Gastrocnemius medialis (tissue), 4 donors: ENCODE results near the gene HLA-A. TPM values are rescaled to one million over a fixed set of nuclear protein-coding genes. Genes with fewer than 3 reads are reported as not detected.

Experiments used
- ATAC-seq, 2 donors: fragments of 150-250 bp; one replicate each; pipeline ENCODE4 v1.9.1; 2016
- DNase-seq, 2 donors: peaks; one replicate each; pipeline ENCODE4 v3.0.0-alpha.2; 2019
- H3K27ac ChIP-seq, 4 donors: fragments of 200-600 bp; sonication (generic); 1 replicate in 1 of 4; 2 replicates in 3 of 4; pipeline ENCODE4 v1.5.1; 2016 to 2018; ENCODE audit warnings: mild to moderate bottlenecking in 2 of 4, moderate library complexity in 1 of 4
- H3K27me3 ChIP-seq, 3 donors: fragments of 200-600 bp; sonication (generic) in 2 of 3; 1 replicate in 1 of 3; 2 replicates in 2 of 3; pipeline versions ENCODE4 v1.5.1 to v1.6.0; 2016 to 2019; ENCODE audit warnings: mild to moderate bottlenecking in 1 of 3, moderate library complexity in 1 of 3
- H3K36me3 ChIP-seq, 2 donors: fragments of 200-600 bp; sonication (generic) in 1 of 2; one replicate each; pipeline ENCODE4 v1.5.1; 2017 to 2018
- H3K4me1 ChIP-seq, 2 donors: fragments of 200-600 bp; sonication (generic) in 1 of 2; one replicate each; pipeline ENCODE4 v1.5.1; 2016 to 2017; ENCODE audit warnings: mild to moderate bottlenecking in 2 of 2
- H3K4me3 ChIP-seq, 4 donors: fragments of 200-600 bp; sonication (generic) in 3 of 4; 1 replicate in 1 of 4; 2 replicates in 3 of 4; pipeline ENCODE4 v1.5.1; 2016 to 2019; ENCODE audit warnings: mild to moderate bottlenecking in 2 of 4
- H3K9me3 ChIP-seq, 3 donors: fragments of 200-600 bp; sonication (generic) in 2 of 3; 1 replicate in 1 of 3; 2 replicates in 2 of 3; pipeline ENCODE4 v1.5.1; 2016 to 2019
- CTCF ChIP-seq, 5 experiments: fragments of 450-650 bp in 3 of 5; fragments of 200-600 bp in 2 of 5; sonication (generic) in 2 of 5; IDR thresholded peaks in 4 of 5; conservative IDR thresholded peaks in 1 of 5; 1 replicate in 4 of 5; 2 replicates in 1 of 5; pipeline ENCODE4 v1.5.1; 2016 to 2019; ENCODE audit warnings: antibody characterized with exemption in 5 of 5, mild to moderate bottlenecking in 3 of 5, moderate library complexity in 3 of 5
- POLR2A ChIP-seq, 2 donors: fragments of 450-650 bp; IDR thresholded peaks; one replicate each; pipeline ENCODE4 v1.6.1; 2017; ENCODE audit warnings: antibody characterized with exemption in 2 of 2, mild to moderate bottlenecking in 2 of 2, moderate library complexity in 2 of 2
- in situ Hi-C, 4 donors: fragments of 200-750 bp; cut with MboI; loops; one replicate each; pipeline versions ENCODE4 v1.15.0 to v1.8.0; 2017; ENCODE audit warnings: low sequenced_read_pairs in 4 of 4
- intact Hi-C: fragments of 100-400 bp; cut with DNase I; formaldehyde crosslinking; loops from one replicate; pipeline ENCODE4 v1.15.1; 2023; ENCODE audit warnings: low total_unique reads
- total RNA-seq, 4 donors: library from RNA; depleted of rRNA; stranded (reverse); fragments of >200 nt; gene quantifications; one replicate each; pipeline versions ENCODE4 v1.1.0 to v1.2.3, GENCODE V29; 2016

HLA-A gene
- total RNA-seq, 4 donors from 2014 or later, result 149 to 161 (median 154) TPM

- Histone ChIP-seq H3K36me3 (no peaks in the 10 kb centered on the region), H3K9me3 (no peaks in the 10 kb centered on the region), H3K4me1 (no peaks in the 10 kb centered on the region), H3K27ac (no peak overlapping the region), H3K27me3 (no peaks in the 10 kb centered on the region), H3K4me3 (no peak overlapping the region)
- DNase-seq (no peak), ATAC-seq (no peak)
- in situ Hi-C loops (loop anchor here in 1 of 4 donors (25.0 kb wide), 1 partner anchor 247 kb away; no protein-coding TSS in a partner anchor), intact Hi-C loops (no loop called here)
- TF ChIP-seq POLR2A (IDR thresholded peaks at IDR 0.05) (no peak), CTCF (IDR thresholded peaks at IDR 0.05 in 4 of 5, conservative IDR thresholded peaks at IDR 0.05 in 1 of 5) (no peak)
Observed at GRCh38 chr6:29984232-29984631, 41.9 kb downstream of the HLA-A start.

GRCh38 chr6:29984992-29985391 lies 42.7 kb downstream of the HLA-A start:
- DNase-seq, result no peak
- Histone ChIP-seq H3K36me3 (no peaks in the 10 kb centered on the region), H3K4me1 (no peaks in the 10 kb centered on the region), H3K4me3 (no peak overlapping the region), H3K9me3 (no peaks in the 10 kb centered on the region), H3K27me3 (no peaks in the 10 kb centered on the region), H3K27ac (no peak overlapping the region)
- intact Hi-C loops (no loop called here), in situ Hi-C loops (loop anchor here in 1 of 4 donors (25.0 kb wide), 1 partner anchor 248 kb away; no protein-coding TSS in a partner anchor)
- TF ChIP-seq CTCF (IDR thresholded peaks at IDR 0.05 in 4 of 5, conservative IDR thresholded peaks at IDR 0.05 in 1 of 5) (no peak), POLR2A (IDR thresholded peaks at IDR 0.05) (no peak)
- no peak for ATAC-seq

- in situ Hi-C loops (loop anchor here in 1 of 4 donors (25.0 kb wide), 1 partner anchor 249 kb away; no protein-coding TSS in a partner anchor), intact Hi-C loops (no loop called here)
- Histone ChIP-seq H3K9me3 (no peaks in the 10 kb centered on the region), H3K27ac (no peak overlapping the region), H3K4me3 (no peak overlapping the region), H3K36me3 (no peaks in the 10 kb centered on the region), H3K4me1 (no peaks in the 10 kb centered on the region), H3K27me3 (no peaks in the 10 kb centered on the region)
- ATAC-seq, result no peak
- no peak for DNase-seq
- TF ChIP-seq POLR2A (IDR thresholded peaks at IDR 0.05) (no peak), CTCF (IDR thresholded peaks at IDR 0.05 in 4 of 5, conservative IDR thresholded peaks at IDR 0.05 in 1 of 5) (no peak)
Observed at GRCh38 chr6:29986179-29986781, 43.9 kb downstream of the HLA-A start.

GRCh38 chr6:29989211-29989610 lies 46.9 kb downstream of the HLA-A start:
- Histone ChIP-seq H3K4me3 (no peak overlapping the region), H3K36me3 (no peaks in the 10 kb centered on the region), H3K9me3 (no peaks in the 10 kb centered on the region), H3K27me3 (no peaks in the 10 kb centered on the region), H3K4me1 (no peaks in the 10 kb centered on the region), H3K27ac (no peak overlapping the region)
- ATAC-seq (no peak), DNase-seq (no peak)
- intact Hi-C loops, result no loop called here
- TF ChIP-seq CTCF (IDR thresholded peaks at IDR 0.05 in 4 of 5, conservative IDR thresholded peaks at IDR 0.05 in 1 of 5) (no peak), POLR2A (IDR thresholded peaks at IDR 0.05) (no peak)
- in situ Hi-C loops, result loop anchor here in 1 of 4 donors (25.0 kb wide), 1 partner anchor 252 kb away; no protein-coding TSS in a partner anchor
